Panc1 (cell line): ENCODE measurements around the gene RNF212. TPM values are rescaled to one million over a fixed set of nuclear protein-coding genes. Genes with fewer than 3 reads are reported as not detected.

Experiments used
- ATAC-seq: fragments of 200-7000 bp; cut with Tn5 transposase; 2 replicates; pipeline ENCODE4 v1.9.1; 2020; ENCODE audit warnings: mild to moderate bottlenecking, moderate library complexity
- BruUV-seq: library from RNA; stranded (reverse); fragments of 400-500 nt; replicated peaks from 2 replicates; lab custom pipeline; 2021; lab: Mats Ljungman, UMichigan
- CTCF ChIA-PET: fragments of 300-600 bp; sonication (Branson Sonifier 250); formaldehyde crosslinking; loops from one replicate; lab custom pipeline; 2022; ENCODE audit warnings: antibody characterized with exemption; lab: Charles Lee
- POLR2A ChIA-PET: fragments of 300-600 bp; sonication (Branson Sonifier 250); formaldehyde crosslinking; loops from one replicate; lab custom pipeline; 2022; ENCODE audit warnings: antibody characterized with exemption; lab: Charles Lee
- DNase-seq: peaks from one replicate; pipeline ENCODE4 v3.0.0-alpha.2; 2010; ENCODE audit warnings: low read depth, low spot score
- H3K27ac ChIP-seq: 2 replicates; pipeline ENCODE4 v1.5.1; 2011; ENCODE audit warnings: mild to moderate bottlenecking, low read length, inconsistent platforms
- H3K27me3 ChIP-seq: fragments of 200-500 bp; sonication (Bioruptor generic); 2 replicates; pipeline ENCODE4 v1.6.0; 2014; ENCODE audit warnings: low read length, inconsistent platforms; ENCODE audit not compliant: control insufficient read depth, insufficient read depth
- H3K36me3 ChIP-seq: fragments of 200-500 bp; sonication (Bioruptor generic); 2 replicates; pipeline ENCODE4 v1.5.1; 2014; ENCODE audit warnings: inconsistent platforms, mild to moderate bottlenecking, low read length, moderate library complexity; ENCODE audit not compliant: control insufficient read depth, insufficient read depth
- H3K4me1 ChIP-seq: 2 replicates; pipeline ENCODE4 v1.5.1; 2011; ENCODE audit warnings: inconsistent platforms, mild to moderate bottlenecking, low read length, moderate library complexity; ENCODE audit not compliant: control insufficient read depth, insufficient read depth
- H3K4me3 ChIP-seq, 2 experiments: 2 replicates each; pipeline ENCODE4 v1.5.1; 2011 to 2012; ENCODE audit warnings: low read depth in 2 of 2, low read length in 2 of 2, mild to moderate bottlenecking in 2 of 2, inconsistent platforms in 1 of 2, moderate library complexity in 1 of 2
- H3K9me3 ChIP-seq: fragments of 200-500 bp; sonication (Bioruptor generic); 2 replicates; pipeline ENCODE4 v1.5.1; 2014; ENCODE audit warnings: low read depth, mild to moderate bottlenecking, inconsistent platforms, low read length, moderate library complexity; ENCODE audit not compliant: control insufficient read depth, insufficient read depth
- POLR2AphosphoS5 ChIP-seq: IDR thresholded peaks from 2 replicates; pipeline ENCODE4 v1.6.1; 2012; ENCODE audit warnings: mild to moderate bottlenecking, low read depth, low read length, moderate library complexity
- SIN3A ChIP-seq: IDR thresholded peaks from 2 replicates; pipeline ENCODE4 v1.6.1; 2012; ENCODE audit warnings: low read depth, mild to moderate bottlenecking, low read length, moderate library complexity, borderline replicate concordance; ENCODE audit not compliant: insufficient read depth
- TCF7L2 ChIP-seq: IDR thresholded peaks from 2 replicates; pipeline ENCODE4 v1.6.1; 2011; ENCODE audit warnings: mild to moderate bottlenecking, low read depth, low read length, inconsistent platforms
- in situ Hi-C: cut with HindIII; loops from 2 replicates; pipeline ENCODE4 v1.10.0; 2016; ENCODE audit warnings: low sequenced_read_pairs, low pct_unique_long_range_greater_than_20kb
- intact Hi-C: fragments of 100-400 bp; cut with micrococcal nuclease; formaldehyde crosslinking; loops from one replicate; pipeline ENCODE4 v1.10.0; 2022; ENCODE audit not compliant: unreplicated experiment
- total RNA-seq: library from RNA; stranded (reverse); gene quantifications from one replicate; pipeline ENCODE4 v1.2.1, GENCODE V29; 2021; ENCODE audit not compliant: unreplicated experiment
- TF ChIP-seq, protein P1 (sequence below), 2 experiments: IDR thresholded peaks; 2 replicates each; pipeline ENCODE4 v1.6.1; 2011 to 2012; ENCODE audit warnings: low read depth in 2 of 2, control low read depth in 1 of 2, low read length in 1 of 2, mild to moderate bottlenecking in 1 of 2, moderate library complexity in 1 of 2; ENCODE audit not compliant: insufficient read depth in 1 of 2
- TF ChIP-seq, protein P2 (sequence below): fragments of 450-650 bp; IDR thresholded peaks from 2 replicates; pipeline ENCODE4 v1.5.1; 2017; ENCODE audit warnings: mild to moderate bottlenecking

Gene RNF212
- total RNA-seq, 1 experiment from 2014 or later, result not detected

DNA sequence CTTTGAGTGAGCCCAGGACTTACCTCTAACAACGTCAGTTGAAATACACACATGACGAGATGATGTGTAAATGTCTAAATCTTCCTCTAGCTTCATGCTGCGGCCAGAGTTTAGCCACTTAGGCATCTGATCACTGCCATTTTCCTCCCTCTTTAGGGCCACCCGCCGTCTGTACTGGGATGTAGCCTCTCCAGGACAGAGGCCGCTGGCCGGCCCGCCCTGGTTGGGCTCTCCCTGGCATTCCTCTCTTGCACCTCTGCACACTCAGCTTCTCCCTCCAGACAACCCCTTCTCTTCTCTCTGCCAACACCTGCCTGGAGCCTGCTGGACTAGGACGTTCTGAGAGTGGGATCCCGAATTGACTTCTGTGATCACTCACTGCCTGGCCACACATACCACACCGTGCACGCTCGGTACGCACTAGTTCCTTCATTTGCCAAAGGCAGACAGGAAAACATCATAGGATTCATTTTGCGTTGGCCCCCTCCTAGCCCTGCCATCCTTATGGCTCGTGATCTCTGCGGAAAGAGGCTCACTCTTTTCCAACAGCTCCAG lies 33.6 kb downstream of the RNF212 start:
- no peak overlapping the region for H3K27ac ChIP-seq
- ChIA-PET POLR2A (no interaction called here), CTCF (no interaction called here)
- no peaks in the 10 kb centered on the region for H3K36me3 ChIP-seq
- H3K9me3 ChIP-seq, result no peaks in the 10 kb centered on the region
- H3K27me3 ChIP-seq, result no peaks in the 10 kb centered on the region
- H3K4me1 ChIP-seq, result peaks cover 7% of the 10 kb centered on the region; the same call in 1 of the 2 replicates
- no peak for DNase-seq
- TF ChIP-seq SIN3A, result no peak
- no peak for TF ChIP-seq POLR2AphosphoS5
- TF ChIP-seq, protein P1, sequence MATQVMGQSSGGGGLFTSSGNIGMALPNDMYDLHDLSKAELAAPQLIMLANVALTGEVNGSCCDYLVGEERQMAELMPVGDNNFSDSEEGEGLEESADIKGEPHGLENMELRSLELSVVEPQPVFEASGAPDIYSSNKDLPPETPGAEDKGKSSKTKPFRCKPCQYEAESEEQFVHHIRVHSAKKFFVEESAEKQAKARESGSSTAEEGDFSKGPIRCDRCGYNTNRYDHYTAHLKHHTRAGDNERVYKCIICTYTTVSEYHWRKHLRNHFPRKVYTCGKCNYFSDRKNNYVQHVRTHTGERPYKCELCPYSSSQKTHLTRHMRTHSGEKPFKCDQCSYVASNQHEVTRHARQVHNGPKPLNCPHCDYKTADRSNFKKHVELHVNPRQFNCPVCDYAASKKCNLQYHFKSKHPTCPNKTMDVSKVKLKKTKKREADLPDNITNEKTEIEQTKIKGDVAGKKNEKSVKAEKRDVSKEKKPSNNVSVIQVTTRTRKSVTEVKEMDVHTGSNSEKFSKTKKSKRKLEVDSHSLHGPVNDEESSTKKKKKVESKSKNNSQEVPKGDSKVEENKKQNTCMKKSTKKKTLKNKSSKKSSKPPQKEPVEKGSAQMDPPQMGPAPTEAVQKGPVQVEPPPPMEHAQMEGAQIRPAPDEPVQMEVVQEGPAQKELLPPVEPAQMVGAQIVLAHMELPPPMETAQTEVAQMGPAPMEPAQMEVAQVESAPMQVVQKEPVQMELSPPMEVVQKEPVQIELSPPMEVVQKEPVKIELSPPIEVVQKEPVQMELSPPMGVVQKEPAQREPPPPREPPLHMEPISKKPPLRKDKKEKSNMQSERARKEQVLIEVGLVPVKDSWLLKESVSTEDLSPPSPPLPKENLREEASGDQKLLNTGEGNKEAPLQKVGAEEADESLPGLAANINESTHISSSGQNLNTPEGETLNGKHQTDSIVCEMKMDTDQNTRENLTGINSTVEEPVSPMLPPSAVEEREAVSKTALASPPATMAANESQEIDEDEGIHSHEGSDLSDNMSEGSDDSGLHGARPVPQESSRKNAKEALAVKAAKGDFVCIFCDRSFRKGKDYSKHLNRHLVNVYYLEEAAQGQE (IDR thresholded peaks at IDR 0.05; ENCODE audit: insufficient read depth in 1 of 2, low read depth in 2 of 2, low read length in 1 of 2), result no peak
- TF ChIP-seq, protein P2, sequence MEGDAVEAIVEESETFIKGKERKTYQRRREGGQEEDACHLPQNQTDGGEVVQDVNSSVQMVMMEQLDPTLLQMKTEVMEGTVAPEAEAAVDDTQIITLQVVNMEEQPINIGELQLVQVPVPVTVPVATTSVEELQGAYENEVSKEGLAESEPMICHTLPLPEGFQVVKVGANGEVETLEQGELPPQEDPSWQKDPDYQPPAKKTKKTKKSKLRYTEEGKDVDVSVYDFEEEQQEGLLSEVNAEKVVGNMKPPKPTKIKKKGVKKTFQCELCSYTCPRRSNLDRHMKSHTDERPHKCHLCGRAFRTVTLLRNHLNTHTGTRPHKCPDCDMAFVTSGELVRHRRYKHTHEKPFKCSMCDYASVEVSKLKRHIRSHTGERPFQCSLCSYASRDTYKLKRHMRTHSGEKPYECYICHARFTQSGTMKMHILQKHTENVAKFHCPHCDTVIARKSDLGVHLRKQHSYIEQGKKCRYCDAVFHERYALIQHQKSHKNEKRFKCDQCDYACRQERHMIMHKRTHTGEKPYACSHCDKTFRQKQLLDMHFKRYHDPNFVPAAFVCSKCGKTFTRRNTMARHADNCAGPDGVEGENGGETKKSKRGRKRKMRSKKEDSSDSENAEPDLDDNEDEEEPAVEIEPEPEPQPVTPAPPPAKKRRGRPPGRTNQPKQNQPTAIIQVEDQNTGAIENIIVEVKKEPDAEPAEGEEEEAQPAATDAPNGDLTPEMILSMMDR, result no peak
- TF ChIP-seq TCF7L2, result no peak
- no peak for ATAC-seq
- in situ Hi-C loops (no loop called here), intact Hi-C loops (no loop called here)
- no peak overlapping the region for H3K4me3 ChIP-seq
- no TSS peak for BruUV-seq

DNA sequence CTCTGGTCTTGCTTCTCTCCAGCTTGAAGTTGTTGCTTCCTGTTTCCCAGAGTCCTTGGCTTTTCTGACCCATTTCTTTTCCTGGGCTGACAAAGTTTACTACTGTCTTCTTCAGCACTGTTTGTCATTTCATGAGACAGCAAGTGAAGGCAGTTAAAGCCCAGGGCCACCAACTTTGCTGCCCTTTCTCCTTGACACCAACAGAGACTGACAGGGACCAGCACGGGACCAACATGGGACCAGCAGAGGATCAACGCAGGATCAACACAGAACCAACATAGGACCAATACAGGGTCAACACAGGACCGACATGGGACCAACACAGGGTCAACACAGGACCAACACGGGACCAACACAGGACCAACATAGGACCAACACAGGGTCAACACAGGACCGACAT lies 34.9 kb downstream of the RNF212 start:
- ATAC-seq (no peak), DNase-seq (no peak)
- Histone ChIP-seq H3K4me1 (peaks cover 7% of the 10 kb centered on the region; the same call in 1 of the 2 replicates), H3K36me3 (no peaks in the 10 kb centered on the region), H3K4me3 (no peak overlapping the region), H3K27ac (no peak overlapping the region), H3K9me3 (no peaks in the 10 kb centered on the region), H3K27me3 (no peaks in the 10 kb centered on the region)
- BruUV-seq, result no TSS peak
- POLR2A ChIA-PET, result no interaction called here
- no peak for TF ChIP-seq POLR2AphosphoS5
- no peak for TF ChIP-seq SIN3A
- TF ChIP-seq, protein P1 (IDR thresholded peaks at IDR 0.05; ENCODE audit: insufficient read depth in 1 of 2, low read depth in 2 of 2, low read length in 1 of 2), result no peak
- no peak for TF ChIP-seq TCF7L2
- TF ChIP-seq, protein P2, result no peak
- in situ Hi-C loops, result no loop called here
- intact Hi-C loops, result no loop called here
- CTCF ChIA-PET, result no interaction called here
